HepG2 (cell line): ENCODE measurements around the gene MTHFR. TPM values are rescaled to one million over a fixed set of nuclear protein-coding genes. Genes with fewer than 3 reads are reported as not detected.
A peak's percentile ranks its signal among the peaks of the same experiment; 100 is the strongest.

Source experiments
- ATM ChIP-seq: fragments of 450-650 bp; IDR thresholded peaks from 2 replicates; pipeline ENCODE4 v1.7.1; 2017; ENCODE audit warnings: mild to moderate bottlenecking, borderline replicate concordance
- BHLHE40 ChIP-seq: IDR thresholded peaks from 2 replicates; pipeline ENCODE4 v1.6.1; 2011; ENCODE audit warnings: low read length, improper control_type of control experiment
- GTF2F1 ChIP-seq: fragments of 150-350 bp; IDR thresholded peaks from 2 replicates; pipeline ENCODE4 v1.6.1; 2014; ENCODE audit warnings: low read length
- KDM2A ChIP-seq: sonication (generic); formaldehyde crosslinking; IDR thresholded peaks from 2 replicates; pipeline ENCODE4 v1.4.0; 2020; ENCODE audit warnings: low read depth, missing genetic modification reagents, borderline replicate concordance
- MIXL1 ChIP-seq: IDR thresholded peaks from 2 replicates; pipeline ENCODE4 v1.6.1; 2016
- NRL ChIP-seq: sonication (generic); formaldehyde crosslinking; IDR thresholded peaks from 2 replicates; pipeline ENCODE4 v1.5.0; 2020; ENCODE audit warnings: missing genetic modification reagents, mild to moderate bottlenecking, moderate library complexity, borderline replicate concordance
- RXRA ChIP-seq: sonication (generic); formaldehyde crosslinking; IDR thresholded peaks from 2 replicates; pipeline ENCODE4 v1.5.1; 2020; ENCODE audit warnings: missing genetic modification reagents
- ZMYM4 ChIP-seq: sonication (generic); formaldehyde crosslinking; IDR thresholded peaks from 2 replicates; pipeline ENCODE4 v1.8.1; 2023; ENCODE audit warnings: mild to moderate bottlenecking, missing genetic modification reagents
- ZNF451 ChIP-seq: sonication (generic); formaldehyde crosslinking; IDR thresholded peaks from 2 replicates; pipeline ENCODE4 v1.5.0; 2020; ENCODE audit warnings: mild to moderate bottlenecking, missing genetic modification reagents
- ZNF761 ChIP-seq: sonication (generic); formaldehyde crosslinking; conservative IDR thresholded peaks from 2 replicates; pipeline ENCODE4 v1.4.0; 2020; ENCODE audit warnings: mild to moderate bottlenecking, missing genetic modification reagents
- ZNF775 ChIP-seq: sonication (generic); formaldehyde crosslinking; IDR thresholded peaks from 2 replicates; pipeline ENCODE4 v1.4.0; 2020; ENCODE audit warnings: missing genetic modification reagents, mild to moderate bottlenecking, moderate library complexity, borderline replicate concordance
- ZSCAN25 ChIP-seq: sonication (generic); formaldehyde crosslinking; IDR thresholded peaks from 2 replicates; pipeline ENCODE4 v1.8.0; 2022; ENCODE audit warnings: mild to moderate bottlenecking, missing genetic modification reagents
- polyA plus RNA-seq, 8 experiments: library from polyadenylated mRNA; depleted of rRNA in 3 of 8; stranded (reverse) in 7 of 8; unstranded in 1 of 8; fragments of >200 nt; fragmentation: Illumina TruSeq in 4 of 8; extraction: Trizol in 4 of 8; gene quantifications; 2 replicates each; pipeline versions ENCODE4 v1.2.1 to v1.2.3, GENCODE V29; 2011 to 2016; ENCODE audit warnings: low read depth in 4 of 8, missing spikeins in 1 of 8, mixed read lengths in 1 of 8; ENCODE audit not compliant: insufficient read depth in 1 of 8
- total RNA-seq, 5 experiments: library from RNA; depleted of rRNA; stranded (reverse); fragments of >200 nt; fragmentation: Illumina TruSeq; extraction: Trizol; gene quantifications; 2 replicates each; pipeline ENCODE4 v1.2.3, GENCODE V29; 2016; ENCODE audit warnings: low read depth in 1 of 5
- TF ChIP-seq, protein P1 (sequence below): sonication (generic); formaldehyde crosslinking; IDR thresholded peaks from 2 replicates; pipeline ENCODE4 v1.4.0; 2020; ENCODE audit warnings: mild to moderate bottlenecking, missing genetic modification reagents
- TF ChIP-seq, protein P2 (sequence below): sonication (generic); formaldehyde crosslinking; IDR thresholded peaks from 2 replicates; pipeline ENCODE4 v1.9.0; 2022; ENCODE audit warnings: low read depth, missing genetic modification reagents
- TF ChIP-seq, protein P3 (sequence below): sonication (generic); formaldehyde crosslinking; IDR thresholded peaks from 2 replicates; pipeline ENCODE4 v1.9.0; 2021; ENCODE audit warnings: missing genetic modification reagents, borderline replicate concordance
- TF ChIP-seq, protein P4 (sequence below): sonication (generic); formaldehyde crosslinking; IDR thresholded peaks from 2 replicates; pipeline ENCODE4 v1.8.1; 2023; ENCODE audit warnings: mild to moderate bottlenecking, missing genetic modification reagents, borderline replicate concordance
- TF ChIP-seq, protein P5 (sequence below): sonication (generic); formaldehyde crosslinking; IDR thresholded peaks from 2 replicates; pipeline ENCODE4 v1.8.1; 2023; ENCODE audit warnings: mild to moderate bottlenecking, inconsistent platforms, moderate library complexity, missing genetic modification reagents, borderline replicate concordance

The MTHFR gene
- total and polyA plus RNA-seq, 2 of the 13 experiments (the other 11 are each of a cell fraction or from before 2014, with no cell fraction given), result 3.8 to 8.2 TPM

DNA sequence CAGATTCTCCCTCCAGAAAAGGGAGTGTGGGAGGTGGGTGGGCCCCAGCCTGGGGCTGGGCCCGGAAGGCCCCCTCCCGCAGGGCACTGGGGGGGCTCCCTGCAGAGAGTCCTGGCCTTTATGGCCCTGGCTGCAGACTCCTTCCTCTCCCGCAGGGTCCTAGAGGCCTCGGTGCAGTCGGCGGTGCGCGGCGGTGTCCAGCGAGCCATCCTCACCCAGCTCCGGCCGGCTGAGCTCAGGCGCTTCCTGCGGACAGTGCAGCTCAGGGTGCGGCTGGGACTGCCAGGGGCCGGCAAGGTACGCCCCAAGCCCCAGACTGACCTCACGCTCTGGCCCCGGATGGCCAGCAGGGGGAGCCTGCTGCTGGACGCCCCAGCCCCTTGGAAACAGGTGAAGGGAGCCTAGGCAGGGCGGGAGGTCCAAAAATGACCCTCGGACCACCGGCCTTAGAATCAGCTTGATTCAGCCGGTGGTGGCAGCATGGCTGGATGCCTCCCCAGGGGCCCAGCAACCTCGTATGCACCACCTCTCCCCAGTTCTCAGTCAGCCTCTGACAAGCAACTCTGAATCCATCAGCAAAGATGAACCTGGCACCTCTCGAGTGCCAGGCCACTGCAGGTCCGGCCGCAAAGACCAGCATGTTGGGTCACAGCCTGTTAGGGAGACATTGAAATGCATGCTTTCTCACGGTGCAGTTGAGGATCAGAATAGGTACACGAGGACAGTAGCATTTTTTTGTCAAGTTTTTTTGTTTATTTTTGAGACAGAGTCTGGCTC lies 20.6 kb downstream of the MTHFR start (continued):
- TF ChIP-seq, protein P1, sequence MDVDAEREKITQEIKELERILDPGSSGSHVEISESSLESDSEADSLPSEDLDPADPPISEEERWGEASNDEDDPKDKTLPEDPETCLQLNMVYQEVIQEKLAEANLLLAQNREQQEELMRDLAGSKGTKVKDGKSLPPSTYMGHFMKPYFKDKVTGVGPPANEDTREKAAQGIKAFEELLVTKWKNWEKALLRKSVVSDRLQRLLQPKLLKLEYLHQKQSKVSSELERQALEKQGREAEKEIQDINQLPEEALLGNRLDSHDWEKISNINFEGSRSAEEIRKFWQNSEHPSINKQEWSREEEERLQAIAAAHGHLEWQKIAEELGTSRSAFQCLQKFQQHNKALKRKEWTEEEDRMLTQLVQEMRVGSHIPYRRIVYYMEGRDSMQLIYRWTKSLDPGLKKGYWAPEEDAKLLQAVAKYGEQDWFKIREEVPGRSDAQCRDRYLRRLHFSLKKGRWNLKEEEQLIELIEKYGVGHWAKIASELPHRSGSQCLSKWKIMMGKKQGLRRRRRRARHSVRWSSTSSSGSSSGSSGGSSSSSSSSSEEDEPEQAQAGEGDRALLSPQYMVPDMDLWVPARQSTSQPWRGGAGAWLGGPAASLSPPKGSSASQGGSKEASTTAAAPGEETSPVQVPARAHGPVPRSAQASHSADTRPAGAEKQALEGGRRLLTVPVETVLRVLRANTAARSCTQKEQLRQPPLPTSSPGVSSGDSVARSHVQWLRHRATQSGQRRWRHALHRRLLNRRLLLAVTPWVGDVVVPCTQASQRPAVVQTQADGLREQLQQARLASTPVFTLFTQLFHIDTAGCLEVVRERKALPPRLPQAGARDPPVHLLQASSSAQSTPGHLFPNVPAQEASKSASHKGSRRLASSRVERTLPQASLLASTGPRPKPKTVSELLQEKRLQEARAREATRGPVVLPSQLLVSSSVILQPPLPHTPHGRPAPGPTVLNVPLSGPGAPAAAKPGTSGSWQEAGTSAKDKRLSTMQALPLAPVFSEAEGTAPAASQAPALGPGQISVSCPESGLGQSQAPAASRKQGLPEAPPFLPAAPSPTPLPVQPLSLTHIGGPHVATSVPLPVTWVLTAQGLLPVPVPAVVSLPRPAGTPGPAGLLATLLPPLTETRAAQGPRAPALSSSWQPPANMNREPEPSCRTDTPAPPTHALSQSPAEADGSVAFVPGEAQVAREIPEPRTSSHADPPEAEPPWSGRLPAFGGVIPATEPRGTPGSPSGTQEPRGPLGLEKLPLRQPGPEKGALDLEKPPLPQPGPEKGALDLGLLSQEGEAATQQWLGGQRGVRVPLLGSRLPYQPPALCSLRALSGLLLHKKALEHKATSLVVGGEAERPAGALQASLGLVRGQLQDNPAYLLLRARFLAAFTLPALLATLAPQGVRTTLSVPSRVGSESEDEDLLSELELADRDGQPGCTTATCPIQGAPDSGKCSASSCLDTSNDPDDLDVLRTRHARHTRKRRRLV (CRISPR knock-in tag), result no peak
- TF ChIP-seq ZMYM4 (0 out of 2 replicates have a peak, but pooled peaks have one; percentile 48), GTF2F1 (no peak), BHLHE40 (no peak), ZSCAN25 (CRISPR knock-in tag) (peak; percentile 14; the same call in 1 of the 2 replicates), ZNF775 (no peak), NRL (0 out of 2 replicates have a peak, but pooled peaks have one; percentile 42), ATM (no peak), ZNF451 (CRISPR knock-in tag) (no peak), ZNF761 (CRISPR knock-in tag) (no peak), KDM2A (CRISPR knock-in tag) (peak; percentile 79; the same call in 1 of the 2 replicates), MIXL1 (CRISPR knock-in tag) (no peak), RXRA (peak; percentile 44; the same call in 1 of the 2 replicates)
- TF ChIP-seq, protein P2, sequence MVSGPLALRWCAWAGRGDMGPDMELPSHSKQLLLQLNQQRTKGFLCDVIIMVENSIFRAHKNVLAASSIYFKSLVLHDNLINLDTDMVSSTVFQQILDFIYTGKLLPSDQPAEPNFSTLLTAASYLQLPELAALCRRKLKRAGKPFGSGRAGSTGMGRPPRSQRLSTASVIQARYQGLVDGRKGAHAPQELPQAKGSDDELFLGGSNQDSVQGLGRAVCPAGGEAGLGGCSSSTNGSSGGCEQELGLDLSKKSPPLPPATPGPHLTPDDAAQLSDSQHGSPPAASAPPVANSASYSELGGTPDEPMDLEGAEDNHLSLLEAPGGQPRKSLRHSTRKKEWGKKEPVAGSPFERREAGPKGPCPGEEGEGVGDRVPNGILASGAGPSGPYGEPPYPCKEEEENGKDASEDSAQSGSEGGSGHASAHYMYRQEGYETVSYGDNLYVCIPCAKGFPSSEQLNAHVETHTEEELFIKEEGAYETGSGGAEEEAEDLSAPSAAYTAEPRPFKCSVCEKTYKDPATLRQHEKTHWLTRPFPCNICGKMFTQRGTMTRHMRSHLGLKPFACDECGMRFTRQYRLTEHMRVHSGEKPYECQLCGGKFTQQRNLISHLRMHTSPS (CRISPR knock-in tag), result 0 out of 2 replicates have a peak, but pooled peaks have one; percentile 34
- TF ChIP-seq, protein P3, sequence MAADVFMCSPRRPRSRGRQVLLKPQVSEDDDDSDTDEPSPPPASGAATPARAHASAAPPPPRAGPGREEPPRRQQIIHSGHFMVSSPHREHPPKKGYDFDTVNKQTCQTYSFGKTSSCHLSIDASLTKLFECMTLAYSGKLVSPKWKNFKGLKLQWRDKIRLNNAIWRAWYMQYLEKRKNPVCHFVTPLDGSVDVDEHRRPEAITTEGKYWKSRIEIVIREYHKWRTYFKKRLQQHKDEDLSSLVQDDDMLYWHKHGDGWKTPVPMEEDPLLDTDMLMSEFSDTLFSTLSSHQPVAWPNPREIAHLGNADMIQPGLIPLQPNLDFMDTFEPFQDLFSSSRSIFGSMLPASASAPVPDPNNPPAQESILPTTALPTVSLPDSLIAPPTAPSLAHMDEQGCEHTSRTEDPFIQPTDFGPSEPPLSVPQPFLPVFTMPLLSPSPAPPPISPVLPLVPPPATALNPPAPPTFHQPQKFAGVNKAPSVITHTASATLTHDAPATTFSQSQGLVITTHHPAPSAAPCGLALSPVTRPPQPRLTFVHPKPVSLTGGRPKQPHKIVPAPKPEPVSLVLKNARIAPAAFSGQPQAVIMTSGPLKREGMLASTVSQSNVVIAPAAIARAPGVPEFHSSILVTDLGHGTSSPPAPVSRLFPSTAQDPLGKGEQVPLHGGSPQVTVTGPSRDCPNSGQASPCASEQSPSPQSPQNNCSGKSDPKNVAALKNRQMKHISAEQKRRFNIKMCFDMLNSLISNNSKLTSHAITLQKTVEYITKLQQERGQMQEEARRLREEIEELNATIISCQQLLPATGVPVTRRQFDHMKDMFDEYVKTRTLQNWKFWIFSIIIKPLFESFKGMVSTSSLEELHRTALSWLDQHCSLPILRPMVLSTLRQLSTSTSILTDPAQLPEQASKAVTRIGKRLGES (CRISPR knock-in tag), result no peak
- TF ChIP-seq, protein P4, sequence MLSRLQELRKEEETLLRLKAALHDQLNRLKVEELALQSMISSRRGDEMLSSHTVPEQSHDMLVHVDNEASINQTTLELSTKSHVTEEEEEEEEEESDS (CRISPR knock-in tag), result no peak
- TF ChIP-seq, protein P5, sequence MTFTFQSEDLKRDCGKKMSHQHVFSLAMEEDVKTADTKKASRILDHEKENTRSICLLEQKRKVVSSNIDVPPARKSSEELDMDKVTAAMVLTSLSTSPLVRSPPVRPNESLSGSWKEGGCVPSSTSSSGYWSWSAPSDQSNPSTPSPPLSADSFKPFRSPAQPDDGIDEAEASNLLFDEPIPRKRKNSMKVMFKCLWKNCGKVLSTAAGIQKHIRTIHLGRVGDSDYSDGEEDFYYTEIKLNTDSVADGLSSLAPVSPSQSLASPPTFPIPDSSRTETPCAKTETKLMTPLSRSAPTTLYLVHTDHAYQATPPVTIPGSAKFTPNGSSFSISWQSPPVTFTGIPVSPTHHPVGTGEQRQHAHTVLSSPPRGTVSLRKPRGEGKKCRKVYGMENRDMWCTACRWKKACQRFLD (CRISPR knock-in tag), result no peak
